ENCODE results near the gene LTBP2.

Gene LTBP2

DNA sequence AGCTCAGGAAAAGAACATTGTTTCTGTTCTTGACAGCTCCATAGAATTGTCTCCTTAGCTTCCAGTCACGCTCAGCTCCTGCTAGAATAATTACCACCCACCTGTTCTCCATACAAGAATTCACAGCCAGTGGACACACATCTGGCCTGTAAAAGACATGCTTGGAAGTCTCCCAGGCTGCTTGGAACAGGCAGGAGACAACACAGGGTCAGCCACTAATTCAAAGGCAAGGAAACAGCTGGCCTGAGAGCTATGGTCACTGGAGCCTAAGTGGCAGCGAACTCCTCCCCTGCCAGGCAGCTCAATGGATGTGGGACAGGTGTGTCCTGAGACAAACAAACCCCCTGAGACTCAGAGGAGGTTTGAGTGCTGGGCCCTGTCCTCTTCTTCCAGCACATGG is 22.9 kb upstream of the LTBP2 start:
- CTCF ChIA-PET: interaction anchor here (1.0 to 2.6 kb wide), 4 partner anchors 17 to 50 kb away, joined by 3 to 7 read pairs (median 3); partner anchors contain the start of gene LTBP2
- DNase-seq (ENCODE audit: extremely low spot score): no peak
- POLR2A ChIA-PET: no interaction called here
- TF ChIP-seq, protein P1, sequence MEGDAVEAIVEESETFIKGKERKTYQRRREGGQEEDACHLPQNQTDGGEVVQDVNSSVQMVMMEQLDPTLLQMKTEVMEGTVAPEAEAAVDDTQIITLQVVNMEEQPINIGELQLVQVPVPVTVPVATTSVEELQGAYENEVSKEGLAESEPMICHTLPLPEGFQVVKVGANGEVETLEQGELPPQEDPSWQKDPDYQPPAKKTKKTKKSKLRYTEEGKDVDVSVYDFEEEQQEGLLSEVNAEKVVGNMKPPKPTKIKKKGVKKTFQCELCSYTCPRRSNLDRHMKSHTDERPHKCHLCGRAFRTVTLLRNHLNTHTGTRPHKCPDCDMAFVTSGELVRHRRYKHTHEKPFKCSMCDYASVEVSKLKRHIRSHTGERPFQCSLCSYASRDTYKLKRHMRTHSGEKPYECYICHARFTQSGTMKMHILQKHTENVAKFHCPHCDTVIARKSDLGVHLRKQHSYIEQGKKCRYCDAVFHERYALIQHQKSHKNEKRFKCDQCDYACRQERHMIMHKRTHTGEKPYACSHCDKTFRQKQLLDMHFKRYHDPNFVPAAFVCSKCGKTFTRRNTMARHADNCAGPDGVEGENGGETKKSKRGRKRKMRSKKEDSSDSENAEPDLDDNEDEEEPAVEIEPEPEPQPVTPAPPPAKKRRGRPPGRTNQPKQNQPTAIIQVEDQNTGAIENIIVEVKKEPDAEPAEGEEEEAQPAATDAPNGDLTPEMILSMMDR (IDR thresholded peaks at IDR 0.05; ENCODE audit: control extremely low read depth, extremely low read depth, low read depth, missing control alignments): no peak

DNA sequence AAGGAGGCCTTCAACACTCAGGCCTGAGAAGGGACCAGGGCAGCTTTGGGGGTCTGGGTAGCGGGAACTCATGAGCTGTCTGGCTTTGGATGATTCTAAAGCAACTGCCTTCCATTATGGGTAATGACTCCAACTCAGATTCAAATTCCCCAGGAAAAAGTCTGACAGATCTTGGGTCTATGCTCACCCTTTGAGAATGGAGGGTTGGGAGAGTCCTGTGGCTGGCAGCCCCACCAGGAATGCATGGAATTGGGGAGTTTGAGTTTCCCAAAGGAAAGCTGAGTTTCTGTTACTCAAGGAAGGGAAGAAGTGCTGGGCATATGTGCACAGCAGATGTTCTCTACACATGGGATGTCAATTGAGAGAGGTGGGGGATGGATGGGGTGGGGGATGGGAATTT is 22.4 kb upstream of the LTBP2 start:
- POLR2A ChIA-PET: no interaction called here
- CTCF ChIA-PET: interaction anchor here (1.0 to 2.6 kb wide), 4 partner anchors 18 to 51 kb away, joined by 3 to 7 read pairs (median 3); partner anchors contain the start of gene LTBP2
- no peak for DNase-seq (ENCODE audit: extremely low spot score)
- TF ChIP-seq, protein P1 (IDR thresholded peaks at IDR 0.05; ENCODE audit: control extremely low read depth, extremely low read depth, low read depth, missing control alignments): no peak

DNA sequence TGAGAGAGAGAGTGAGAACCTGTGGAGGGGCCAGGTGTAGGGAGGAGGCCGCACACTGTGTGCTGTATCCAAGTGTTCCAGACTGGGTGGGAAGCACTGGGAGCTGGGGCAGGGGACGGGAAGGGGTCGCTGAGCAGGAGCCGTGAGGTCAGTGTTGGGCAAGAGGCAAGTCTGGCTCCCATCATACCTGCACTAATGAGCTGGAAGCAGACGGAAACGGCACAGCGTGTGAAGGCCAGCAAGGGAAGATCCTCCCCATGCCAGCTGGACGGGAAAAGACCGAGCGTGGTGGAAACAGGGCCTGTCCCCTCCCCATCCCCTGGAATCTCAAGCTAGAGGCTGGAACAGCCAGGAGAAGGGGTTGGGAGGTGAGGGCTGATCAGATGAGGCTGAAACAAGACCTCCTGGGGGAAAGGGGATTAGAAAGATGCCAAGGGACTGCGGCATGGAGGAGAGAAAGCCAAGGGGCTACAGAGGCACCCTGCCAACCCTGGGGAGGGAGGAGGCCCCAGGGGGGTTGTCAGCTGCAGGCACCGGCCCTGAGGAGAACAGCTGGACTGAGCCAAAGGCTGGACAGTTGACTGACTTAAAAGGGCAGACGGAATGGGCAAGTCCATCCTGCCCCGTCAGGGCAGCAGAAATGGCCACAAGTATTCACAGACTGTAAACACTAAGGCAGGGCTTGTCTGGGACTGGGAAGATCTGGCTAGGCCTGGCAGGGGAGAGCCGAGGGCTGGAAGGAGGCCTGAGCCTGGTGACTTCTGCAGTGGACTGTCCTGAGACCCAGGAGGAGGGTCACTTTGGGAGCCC is 19.0 kb upstream of the LTBP2 start:
- CTCF ChIA-PET: interaction anchor here (1.2 kb wide), 1 partner anchor 19 kb away, joined by 4 read pairs; the partner anchor contains the start of gene LTBP2

DNA sequence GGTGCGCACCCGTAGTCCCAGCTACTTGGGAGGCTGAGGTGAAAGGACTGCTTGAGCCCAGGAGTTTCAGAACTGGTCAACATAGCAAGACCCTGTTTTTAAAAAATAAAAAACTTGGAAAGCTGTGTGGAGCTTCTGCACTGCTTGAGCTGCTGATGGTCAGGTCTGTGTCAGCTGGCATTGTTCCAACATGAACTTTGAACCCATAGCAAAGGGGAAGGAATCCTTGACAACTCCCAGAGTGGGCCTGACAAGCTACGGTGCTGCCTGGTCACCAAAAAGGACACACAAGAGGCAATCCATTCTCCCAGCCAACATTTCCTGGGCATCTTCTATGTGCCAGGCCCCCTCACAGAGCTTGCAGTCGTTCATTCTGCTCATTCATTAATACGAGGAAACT is 16.4 kb upstream of the LTBP2 start:
- POLR2A ChIA-PET: no interaction called here
- TF ChIP-seq, protein P1 (IDR thresholded peaks at IDR 0.05; ENCODE audit: control extremely low read depth, extremely low read depth, low read depth, missing control alignments): no peak
- no peak for DNase-seq (ENCODE audit: extremely low spot score)
- CTCF ChIA-PET: interaction anchor here (1.1 to 2.6 kb wide), 4 partner anchors 12 to 23 kb away, joined by 3 to 17 read pairs (median 3); partner anchors contain the start of gene LTBP2

More for the DNA sequence above, 19.0 kb upstream of the LTBP2 start:
- POLR2A ChIA-PET: no interaction called here
- no peak for DNase-seq (ENCODE audit: extremely low spot score)
- TF ChIP-seq, protein P1 (IDR thresholded peaks at IDR 0.05; ENCODE audit: control extremely low read depth, extremely low read depth, low read depth, missing control alignments): no peak

DNA sequence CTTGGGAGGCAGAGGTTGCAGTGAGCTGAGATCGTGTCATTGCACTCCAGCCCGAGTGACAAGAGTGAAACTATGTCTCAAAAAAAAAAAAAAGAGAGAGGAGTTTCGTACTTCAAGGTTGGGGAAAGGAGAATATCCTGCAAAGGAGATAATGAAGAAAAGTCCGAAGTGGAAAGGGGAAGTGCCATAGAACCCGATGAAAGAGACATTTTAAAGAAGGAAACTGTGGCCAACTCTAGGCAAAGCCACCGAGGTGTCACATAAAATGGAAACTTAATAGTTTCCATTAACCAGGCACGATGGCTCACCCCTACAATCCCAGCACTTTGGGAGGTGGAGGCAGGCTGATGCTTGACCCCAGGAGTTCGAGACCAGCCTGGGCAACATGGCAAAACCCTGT is 15.0 kb upstream of the LTBP2 start:
- ChIA-PET POLR2A (no interaction called here), CTCF (interaction anchor here (1.0 to 2.6 kb wide), 3 partner anchors 10 to 15 kb away, joined by 3 to 17 read pairs (median 5); partner anchors contain the start of gene LTBP2)
- TF ChIP-seq, protein P1 (IDR thresholded peaks at IDR 0.05; ENCODE audit: control extremely low read depth, extremely low read depth, low read depth, missing control alignments): no peak
- no peak for DNase-seq (ENCODE audit: extremely low spot score)

DNA sequence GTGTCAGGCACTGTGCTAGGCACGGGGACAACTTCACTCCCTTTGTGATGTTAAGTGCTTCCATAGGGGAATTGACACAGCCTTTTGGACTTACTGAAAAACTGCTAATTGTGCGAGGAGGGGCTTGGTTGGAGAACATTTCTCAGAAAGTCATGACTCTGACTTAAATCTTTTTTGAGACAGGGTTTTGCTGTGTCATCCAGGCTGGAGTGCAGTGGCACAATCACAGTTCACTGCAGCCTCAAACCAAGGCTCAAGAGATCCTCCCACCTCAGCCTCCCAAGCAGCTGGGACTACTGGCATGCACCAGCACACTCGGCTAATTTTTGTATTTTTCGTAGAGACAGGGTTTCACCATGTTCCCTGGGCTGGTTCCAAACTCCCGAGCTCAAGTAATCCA is 10.2 kb upstream of the LTBP2 start:
- no peak for DNase-seq (ENCODE audit: extremely low spot score)
- ChIA-PET CTCF (interaction anchor here (5.5 kb wide), 1 partner anchor 11 kb away, joined by 62 read pairs; the partner anchor contains the start of gene LTBP2), POLR2A (no interaction called here)
- TF ChIP-seq, protein P1 (IDR thresholded peaks at IDR 0.05; ENCODE audit: control extremely low read depth, extremely low read depth, low read depth, missing control alignments): no peak
